Mucosa of stomach (tissue), 1 donor: Measurements from ENCODE around the gene KLF13.

Source experiments
- H3K27me3 ChIP-seq: one replicate; pipeline ENCODE4 v1.7.0; 2013; ENCODE audit warnings: mild to moderate bottlenecking, low read length; ENCODE audit not compliant: control insufficient read depth, insufficient read depth
- H3K36me3 ChIP-seq: one replicate; pipeline ENCODE4 v1.7.0; 2013; ENCODE audit warnings: low read length; ENCODE audit not compliant: control insufficient read depth, insufficient read depth
- H3K4me1 ChIP-seq: one replicate; pipeline ENCODE4 v1.7.0; 2013; ENCODE audit warnings: mild to moderate bottlenecking, low read length; ENCODE audit not compliant: control insufficient read depth, insufficient read depth
- H3K4me3 ChIP-seq: one replicate; pipeline ENCODE4 v1.7.0; 2013; ENCODE audit warnings: low read length
- H3K9ac ChIP-seq: one replicate; pipeline ENCODE4 v1.7.0; 2013; ENCODE audit warnings: mild to moderate bottlenecking, low read length, moderate library complexity
- H3K9me3 ChIP-seq: one replicate; pipeline ENCODE4 v1.7.0; 2013; ENCODE audit warnings: mild to moderate bottlenecking, low read length, moderate library complexity; ENCODE audit not compliant: control insufficient read depth
- donor health status: Pancreatic carcinoma.

Gene KLF13

GRCh38 chr15:31309893-31310606 lies 16.6 kb upstream of the KLF13 start:
- Histone ChIP-seq H3K9ac (no peak overlapping the region), H3K4me1 (peaks cover 29% of the 10 kb centered on the region), H3K27me3 (peaks cover 4% of the 10 kb centered on the region), H3K36me3 (no peaks in the 10 kb centered on the region), H3K9me3 (no peaks in the 10 kb centered on the region), H3K4me3 (no peak overlapping the region)

DNA sequence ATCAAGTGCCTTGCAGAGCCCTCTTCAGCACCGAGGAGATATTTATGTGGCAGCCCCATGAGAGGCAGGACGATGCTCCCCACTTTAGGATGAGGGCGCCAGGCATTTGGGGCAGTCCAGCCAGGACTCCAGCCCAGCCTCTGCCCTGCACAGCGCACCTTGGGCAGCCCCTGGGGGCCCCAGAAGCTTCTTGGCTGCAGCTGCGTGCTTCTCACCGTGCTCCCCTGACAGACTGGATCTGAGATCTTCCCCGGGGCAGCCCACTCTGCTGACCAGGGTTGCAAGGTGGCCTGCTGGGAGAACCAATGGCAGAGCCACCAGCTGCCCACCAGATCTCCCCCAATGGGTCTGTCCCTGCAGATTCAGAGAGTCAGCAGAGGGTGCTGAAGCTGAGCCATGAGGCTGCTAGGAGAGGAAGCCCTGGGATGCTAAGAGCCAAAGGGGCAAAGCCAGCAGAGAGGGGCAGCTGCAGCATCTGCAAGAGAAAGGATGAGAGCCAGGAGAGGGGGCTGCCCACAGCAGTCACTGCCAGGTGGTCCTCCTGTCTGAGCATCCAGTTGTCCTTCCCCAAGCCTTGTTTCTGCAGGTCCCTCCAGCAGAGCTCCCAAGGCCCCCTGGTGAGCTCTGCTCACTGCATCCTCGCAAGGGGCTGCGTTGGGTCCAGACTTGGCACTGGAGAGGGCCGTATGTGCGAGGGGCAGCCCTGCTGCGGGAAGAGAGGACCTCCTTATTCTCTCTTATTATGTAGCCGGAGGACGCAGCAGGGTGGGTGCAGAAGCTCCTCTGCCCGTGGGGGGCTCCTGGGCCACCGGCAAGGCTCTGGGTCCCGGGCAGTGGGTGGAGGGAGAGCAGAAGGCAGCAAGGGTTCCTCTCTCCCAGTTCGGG lies 14.7 kb upstream of the KLF13 start:
- H3K9me3 ChIP-seq = no peaks in the 10 kb centered on the region
- H3K36me3 ChIP-seq = no peaks in the 10 kb centered on the region
- H3K4me3 ChIP-seq = no peak overlapping the region
- peaks cover 4% of the 10 kb centered on the region for H3K27me3 ChIP-seq
- H3K9ac ChIP-seq = no peak overlapping the region
- H3K4me1 ChIP-seq = peaks cover 10% of the 10 kb centered on the region

DNA sequence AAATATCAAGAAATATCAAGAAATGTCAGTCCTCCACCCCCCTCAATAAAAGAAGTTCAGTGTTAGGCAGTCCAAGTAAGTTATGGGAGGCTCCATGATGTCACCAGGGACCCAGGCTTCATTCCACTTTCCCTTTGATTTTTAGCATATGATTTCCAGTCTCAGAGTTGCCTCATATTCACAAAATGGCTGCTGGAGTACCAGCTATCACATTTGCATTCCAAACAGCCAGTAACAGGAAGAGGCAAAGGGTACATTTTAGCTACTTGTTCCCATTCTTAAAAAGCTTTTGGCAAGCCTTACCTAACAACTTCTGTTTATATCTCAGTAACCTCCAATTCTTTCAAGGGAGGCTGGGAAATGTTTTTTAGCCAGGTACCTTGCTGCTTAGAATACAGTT lies 13.4 kb upstream of the KLF13 start:
- peaks cover 1% of the 10 kb centered on the region for H3K4me1 ChIP-seq
- H3K9ac ChIP-seq = no peak overlapping the region
- H3K9me3 ChIP-seq = no peaks in the 10 kb centered on the region
- H3K27me3 ChIP-seq = no peaks in the 10 kb centered on the region
- no peak overlapping the region for H3K4me3 ChIP-seq
- no peaks in the 10 kb centered on the region for H3K36me3 ChIP-seq

GRCh38 chr15:31314380-31314779 lies 12.3 kb upstream of the KLF13 start:
- Histone ChIP-seq H3K4me3 (no peak overlapping the region), H3K36me3 (no peaks in the 10 kb centered on the region), H3K4me1 (no peaks in the 10 kb centered on the region), H3K9me3 (no peaks in the 10 kb centered on the region), H3K27me3 (no peaks in the 10 kb centered on the region), H3K9ac (no peak overlapping the region)

GRCh38 chr15:31316135-31316795 lies 10.4 kb upstream of the KLF13 start:
- H3K9ac ChIP-seq = no peak overlapping the region
- no peaks in the 10 kb centered on the region for H3K36me3 ChIP-seq
- no peaks in the 10 kb centered on the region for H3K4me1 ChIP-seq
- H3K27me3 ChIP-seq = no peaks in the 10 kb centered on the region
- H3K9me3 ChIP-seq = no peaks in the 10 kb centered on the region
- no peak overlapping the region for H3K4me3 ChIP-seq

DNA sequence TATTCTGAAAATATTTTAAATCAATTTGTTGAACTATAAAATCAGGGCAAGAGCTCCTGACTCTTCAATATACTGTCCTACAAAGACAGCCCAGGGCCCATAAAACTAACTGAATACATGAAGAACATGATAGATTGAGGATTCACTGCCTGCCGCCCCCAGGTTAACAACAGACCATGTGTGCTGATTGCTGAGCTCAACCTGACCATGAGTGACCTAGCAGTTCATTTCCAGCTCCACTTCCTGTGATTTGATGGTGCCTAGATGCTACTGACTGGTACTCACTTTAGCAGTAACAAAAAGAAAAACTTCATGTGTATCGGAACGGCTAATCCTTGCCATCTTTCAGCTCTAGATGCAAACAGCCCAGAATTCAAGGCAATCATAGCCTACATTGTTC lies 9.6 kb upstream of the KLF13 start:
- Histone ChIP-seq H3K4me3 (no peak overlapping the region), H3K36me3 (no peaks in the 10 kb centered on the region), H3K9ac (no peak overlapping the region), H3K9me3 (no peaks in the 10 kb centered on the region), H3K27me3 (no peaks in the 10 kb centered on the region), H3K4me1 (no peaks in the 10 kb centered on the region)

DNA sequence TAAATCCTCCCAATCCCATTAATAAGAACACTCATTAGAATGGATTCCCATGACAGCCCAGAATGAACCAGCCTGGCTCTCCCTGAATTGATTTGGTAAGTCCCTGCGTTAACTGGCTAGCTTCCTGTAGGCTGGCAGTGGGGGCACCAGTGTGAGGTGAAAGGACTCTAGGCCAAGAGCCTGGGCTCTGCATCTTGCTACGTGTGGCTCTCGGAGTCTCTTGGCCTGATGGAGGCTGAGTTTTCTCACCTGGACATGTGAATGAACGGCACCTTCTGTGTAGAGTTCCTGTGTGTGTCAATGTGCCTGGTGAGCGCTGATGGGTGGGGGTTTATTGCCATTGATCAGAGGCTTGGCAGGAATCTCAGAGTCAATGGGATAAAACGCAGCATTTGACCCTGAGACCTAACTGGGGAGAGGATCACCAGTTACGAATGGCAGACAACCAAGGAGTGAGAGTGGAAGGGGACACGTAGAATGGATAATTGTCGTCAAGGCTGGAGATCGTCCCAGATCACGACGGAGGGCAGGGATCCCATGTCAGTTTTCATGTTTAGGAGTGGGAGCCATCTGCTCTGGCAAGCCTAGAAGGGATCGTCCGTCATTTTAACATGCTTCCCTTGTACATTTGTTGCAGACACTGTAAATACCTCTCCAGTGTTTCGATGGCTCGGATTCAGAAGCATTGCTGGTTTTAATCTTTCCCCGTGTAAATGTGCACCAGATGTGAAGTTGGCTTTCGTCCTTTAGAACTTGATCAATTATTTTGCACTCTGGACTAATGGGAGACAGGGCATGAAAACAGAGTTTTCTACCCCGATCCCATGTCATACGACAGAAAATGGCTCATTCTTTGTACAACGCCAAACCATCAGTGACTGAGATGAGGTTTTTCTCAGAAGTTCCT lies 9.0 kb upstream of the KLF13 start:
- no peaks in the 10 kb centered on the region for H3K9me3 ChIP-seq
- H3K4me3 ChIP-seq = no peak overlapping the region
- H3K27me3 ChIP-seq = no peaks in the 10 kb centered on the region
- no peaks in the 10 kb centered on the region for H3K4me1 ChIP-seq
- no peak overlapping the region for H3K9ac ChIP-seq
- H3K36me3 ChIP-seq = no peaks in the 10 kb centered on the region

GRCh38 chr15:31318429-31318828 lies 8.2 kb upstream of the KLF13 start:
- Histone ChIP-seq H3K9me3 (no peaks in the 10 kb centered on the region), H3K9ac (no peak overlapping the region), H3K36me3 (no peaks in the 10 kb centered on the region), H3K4me3 (no peak overlapping the region), H3K27me3 (no peaks in the 10 kb centered on the region), H3K4me1 (no peaks in the 10 kb centered on the region)

DNA sequence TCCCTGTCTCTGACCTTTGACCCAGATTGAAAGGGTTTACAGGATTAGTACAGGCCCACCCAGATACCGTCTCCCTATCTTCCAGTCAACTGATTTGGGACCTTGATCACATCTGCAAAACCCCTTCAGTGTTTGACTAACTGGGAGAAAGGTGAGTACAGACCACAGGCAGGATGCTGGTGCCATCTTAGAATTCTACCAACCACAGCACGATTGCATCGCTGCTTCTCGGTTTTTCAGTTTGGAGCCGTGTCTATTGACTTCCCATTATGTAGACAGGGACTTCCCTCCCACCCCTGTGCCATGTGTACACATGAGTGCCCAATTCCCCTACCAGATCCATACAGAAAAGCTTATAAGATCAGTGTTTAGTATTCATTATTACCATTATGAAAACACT lies 6.6 kb upstream of the KLF13 start:
- Histone ChIP-seq H3K27me3 (no peaks in the 10 kb centered on the region), H3K4me1 (peaks cover 1% of the 10 kb centered on the region), H3K36me3 (no peaks in the 10 kb centered on the region), H3K9ac (no peak overlapping the region), H3K9me3 (no peaks in the 10 kb centered on the region), H3K4me3 (no peak overlapping the region)

DNA sequence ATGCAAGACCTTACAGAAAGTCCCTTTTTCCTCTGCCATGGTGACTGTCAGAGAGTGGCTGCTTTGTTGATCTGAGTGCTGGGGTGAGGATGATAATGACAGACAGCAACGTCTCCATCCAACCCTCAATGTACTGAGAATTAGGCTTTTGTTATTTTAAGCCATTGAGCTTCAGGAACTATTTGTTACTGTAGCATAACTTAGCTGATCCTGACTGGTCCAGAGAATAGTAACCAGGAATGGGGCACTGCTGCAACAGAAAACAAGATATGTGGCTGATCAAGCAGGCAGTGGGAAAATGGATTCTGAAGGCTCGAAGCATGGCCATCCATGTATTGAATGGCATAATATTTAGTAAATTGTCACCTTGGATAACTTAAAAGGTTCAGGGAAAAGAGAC lies 5.2 kb upstream of the KLF13 start:
- Histone ChIP-seq H3K4me1 (peaks cover 6% of the 10 kb centered on the region), H3K4me3 (no peak overlapping the region), H3K9ac (no peak overlapping the region), H3K9me3 (no peaks in the 10 kb centered on the region), H3K36me3 (no peaks in the 10 kb centered on the region), H3K27me3 (no peaks in the 10 kb centered on the region)

DNA sequence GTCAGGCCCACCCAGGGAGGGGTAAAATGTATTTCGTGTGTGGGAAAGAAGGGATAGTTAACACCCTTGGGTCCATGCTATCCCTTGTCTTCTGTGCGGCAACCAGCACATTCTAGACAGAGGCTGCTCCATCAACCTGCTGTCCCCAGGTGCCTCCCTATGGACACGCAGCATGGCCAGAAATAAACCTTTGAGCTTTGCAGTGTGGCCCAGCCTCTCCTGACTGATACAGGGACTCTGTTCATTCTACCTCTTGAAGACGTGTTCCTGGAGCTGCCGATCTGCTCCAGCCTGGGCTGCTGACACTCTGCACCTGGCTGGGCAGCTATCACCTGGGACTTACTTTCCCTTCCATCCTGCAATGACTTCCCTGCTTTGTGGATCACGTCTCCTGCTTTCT lies 4.1 kb upstream of the KLF13 start:
- Histone ChIP-seq H3K27me3 (no peaks in the 10 kb centered on the region), H3K9me3 (no peaks in the 10 kb centered on the region), H3K4me3 (no peak overlapping the region), H3K36me3 (no peaks in the 10 kb centered on the region), H3K4me1 (peaks cover 6% of the 10 kb centered on the region), H3K9ac (no peak overlapping the region)
